Gastrocnemius medialis (tissue), 4 donors: Measurements from ENCODE around the gene RNF19B. TPM values are rescaled to one million over a fixed set of nuclear protein-coding genes. Genes with fewer than 3 reads are reported as not detected.

Source experiments
- ATAC-seq, 2 donors: fragments of 150-250 bp; one replicate each; pipeline ENCODE4 v1.9.1; 2016
- DNase-seq, 2 donors: peaks; one replicate each; pipeline ENCODE4 v3.0.0-alpha.2; 2019
- H3K27ac ChIP-seq, 4 donors: fragments of 200-600 bp; sonication (generic); 1 replicate in 1 of 4; 2 replicates in 3 of 4; pipeline ENCODE4 v1.5.1; 2016 to 2018; ENCODE audit warnings: mild to moderate bottlenecking in 2 of 4, moderate library complexity in 1 of 4
- H3K27me3 ChIP-seq, 3 donors: fragments of 200-600 bp; sonication (generic) in 2 of 3; 1 replicate in 1 of 3; 2 replicates in 2 of 3; pipeline versions ENCODE4 v1.5.1 to v1.6.0; 2016 to 2019; ENCODE audit warnings: mild to moderate bottlenecking in 1 of 3, moderate library complexity in 1 of 3
- H3K36me3 ChIP-seq, 2 donors: fragments of 200-600 bp; sonication (generic) in 1 of 2; one replicate each; pipeline ENCODE4 v1.5.1; 2017 to 2018
- H3K4me1 ChIP-seq, 2 donors: fragments of 200-600 bp; sonication (generic) in 1 of 2; one replicate each; pipeline ENCODE4 v1.5.1; 2016 to 2017; ENCODE audit warnings: mild to moderate bottlenecking in 2 of 2
- H3K4me3 ChIP-seq, 4 donors: fragments of 200-600 bp; sonication (generic) in 3 of 4; 1 replicate in 1 of 4; 2 replicates in 3 of 4; pipeline ENCODE4 v1.5.1; 2016 to 2019; ENCODE audit warnings: mild to moderate bottlenecking in 2 of 4
- H3K9me3 ChIP-seq, 3 donors: fragments of 200-600 bp; sonication (generic) in 2 of 3; 1 replicate in 1 of 3; 2 replicates in 2 of 3; pipeline ENCODE4 v1.5.1; 2016 to 2019
- CTCF ChIP-seq, 5 experiments: fragments of 450-650 bp in 3 of 5; fragments of 200-600 bp in 2 of 5; sonication (generic) in 2 of 5; IDR thresholded peaks in 4 of 5; conservative IDR thresholded peaks in 1 of 5; 1 replicate in 4 of 5; 2 replicates in 1 of 5; pipeline ENCODE4 v1.5.1; 2016 to 2019; ENCODE audit warnings: antibody characterized with exemption in 5 of 5, mild to moderate bottlenecking in 3 of 5, moderate library complexity in 3 of 5
- POLR2A ChIP-seq, 2 donors: fragments of 450-650 bp; IDR thresholded peaks; one replicate each; pipeline ENCODE4 v1.6.1; 2017; ENCODE audit warnings: antibody characterized with exemption in 2 of 2, mild to moderate bottlenecking in 2 of 2, moderate library complexity in 2 of 2
- in situ Hi-C, 4 donors: fragments of 200-750 bp; cut with MboI; loops; one replicate each; pipeline versions ENCODE4 v1.15.0 to v1.8.0; 2017; ENCODE audit warnings: low sequenced_read_pairs in 4 of 4
- intact Hi-C: fragments of 100-400 bp; cut with DNase I; formaldehyde crosslinking; loops from one replicate; pipeline ENCODE4 v1.15.1; 2023; ENCODE audit warnings: low total_unique reads
- total RNA-seq, 4 donors: library from RNA; depleted of rRNA; stranded (reverse); fragments of >200 nt; gene quantifications; one replicate each; pipeline versions ENCODE4 v1.1.0 to v1.2.3, GENCODE V29; 2016

Gene RNF19B
- total RNA-seq, 4 donors from 2014 or later = 22.7 to 34.4 (median 28.6) TPM

- TF ChIP-seq CTCF (IDR thresholded peaks at IDR 0.05 in 4 of 5, conservative IDR thresholded peaks at IDR 0.05 in 1 of 5) = no peak
- no peak for TF ChIP-seq POLR2A (IDR thresholded peaks at IDR 0.05)
- H3K4me1 ChIP-seq = peaks cover 6 to 9% of the 10 kb centered on the region in 2 donors
- H3K36me3 ChIP-seq = no peaks in the 10 kb centered on the region
- H3K27ac ChIP-seq = no peak overlapping the region
- ATAC-seq (no peak), DNase-seq (no peak)
- intact Hi-C loops = no loop called here
- peaks cover 23 to 30% (median 29%) of the 10 kb centered on the region in 3 donors for H3K27me3 ChIP-seq
- in situ Hi-C loops = no loop called here
- peak overlapping the region in 1 of 4 donors; percentile 44 for H3K4me3 ChIP-seq
- H3K9me3 ChIP-seq = no peaks in the 10 kb centered on the region
Observed at GRCh38 chr1:32894019-32894600, 70.5 kb downstream of the RNF19B start.

GRCh38 chr1:32893198-32894018, 71.2 kb downstream of the RNF19B start:
- DNase-seq (no peak), ATAC-seq (no peak)
- no peak overlapping the region for H3K27ac ChIP-seq
- peak overlapping the region; percentile 34 to 53 (median 45) for H3K4me3 ChIP-seq
- H3K4me1 ChIP-seq = peaks cover 6 to 9% of the 10 kb centered on the region in 2 donors
- H3K36me3 ChIP-seq = no peaks in the 10 kb centered on the region
- in situ Hi-C loops = no loop called here
- intact Hi-C loops = no loop called here
- TF ChIP-seq POLR2A (IDR thresholded peaks at IDR 0.05) (no peak), CTCF (IDR thresholded peaks at IDR 0.05 in 4 of 5, conservative IDR thresholded peaks at IDR 0.05 in 1 of 5) (no peak)
- H3K27me3 ChIP-seq = peaks cover 25 to 30% (median 29%) of the 10 kb centered on the region in 3 donors
- no peaks in the 10 kb centered on the region for H3K9me3 ChIP-seq

GRCh38 chr1:32892368-32893197, 72.0 kb downstream of the RNF19B start:
- no peaks in the 10 kb centered on the region for H3K9me3 ChIP-seq
- DNase-seq (no peak), ATAC-seq (no peak)
- intact Hi-C loops (no loop called here), in situ Hi-C loops (no loop called here)
- TF ChIP-seq CTCF (IDR thresholded peaks at IDR 0.05 in 4 of 5, conservative IDR thresholded peaks at IDR 0.05 in 1 of 5) = peak in 4 of 5 experiments; percentile 7 to 55 (median 24)
- no peak for TF ChIP-seq POLR2A (IDR thresholded peaks at IDR 0.05)
- no peak overlapping the region for H3K27ac ChIP-seq
- H3K4me1 ChIP-seq = peaks cover 6 to 9% of the 10 kb centered on the region in 2 donors
- peak overlapping the region; percentile 34 to 53 (median 45) for H3K4me3 ChIP-seq
- H3K27me3 ChIP-seq = peaks cover 29 to 36% (median 32%) of the 10 kb centered on the region in 3 donors
- no peaks in the 10 kb centered on the region for H3K36me3 ChIP-seq

GRCh38 chr1:32891630-32892029, 73.0 kb downstream of the RNF19B start:
- in situ Hi-C loops = no loop called here

More at GRCh38 chr1:32891630-32892029, 73.0 kb downstream of the RNF19B start:
- no peaks in the 10 kb centered on the region for H3K36me3 ChIP-seq
- TF ChIP-seq POLR2A (IDR thresholded peaks at IDR 0.05) (no peak), CTCF (IDR thresholded peaks at IDR 0.05 in 4 of 5, conservative IDR thresholded peaks at IDR 0.05 in 1 of 5) (no peak)
- no peak overlapping the region for H3K4me3 ChIP-seq
- no peaks in the 10 kb centered on the region for H3K9me3 ChIP-seq
- DNase-seq = no peak
- peaks cover 6 to 9% of the 10 kb centered on the region in 2 donors for H3K4me1 ChIP-seq
- H3K27me3 ChIP-seq = peaks cover 36 to 45% (median 42%) of the 10 kb centered on the region in 3 donors
- ATAC-seq = no peak
- no peak overlapping the region for H3K27ac ChIP-seq
- intact Hi-C loops = no loop called here
